Stromal cell of bone marrow (primary cell): ENCODE results near the gene RFT1.
A peak's percentile ranks its signal among the peaks of the same experiment; 100 is the strongest.

Experiments
- DNase-seq: peaks from one replicate; pipeline ENCODE4 v3.0.0-alpha.2; 2012; ENCODE audit warnings: low read depth

Gene RFT1

GRCh38 chr3:53091011-53091410 lies 39.2 kb downstream of the RFT1 start:
- no peak for DNase-seq

DNA sequence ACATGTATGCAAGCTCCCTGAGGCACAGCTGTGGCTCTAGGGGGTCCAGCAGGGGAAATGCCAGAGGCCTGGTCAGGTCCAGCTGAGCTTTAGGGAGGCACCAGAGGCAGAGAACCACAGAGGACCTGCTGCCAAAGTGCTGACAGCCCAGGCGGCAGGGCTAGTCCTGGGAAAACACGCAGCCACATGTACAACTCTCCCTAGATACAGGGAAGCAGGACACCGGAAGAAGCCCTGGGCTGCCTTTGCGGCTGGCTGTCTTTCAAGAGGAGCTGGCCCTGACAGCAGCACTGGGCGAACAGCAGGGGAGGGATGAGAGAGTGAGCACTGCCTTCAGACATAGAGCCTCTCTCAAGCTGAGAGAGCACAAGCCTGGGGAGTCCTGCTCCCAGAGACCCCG lies 40.7 kb downstream of the RFT1 start:
- DNase-seq, result no peak

- DNase-seq, result no peak
These were observed 44.8 kb downstream of the RFT1 start for GRCh38 chr3:53085476-53085875.

GRCh38 chr3:53084310-53085001 lies 45.8 kb downstream of the RFT1 start:
- no peak for DNase-seq

DNA sequence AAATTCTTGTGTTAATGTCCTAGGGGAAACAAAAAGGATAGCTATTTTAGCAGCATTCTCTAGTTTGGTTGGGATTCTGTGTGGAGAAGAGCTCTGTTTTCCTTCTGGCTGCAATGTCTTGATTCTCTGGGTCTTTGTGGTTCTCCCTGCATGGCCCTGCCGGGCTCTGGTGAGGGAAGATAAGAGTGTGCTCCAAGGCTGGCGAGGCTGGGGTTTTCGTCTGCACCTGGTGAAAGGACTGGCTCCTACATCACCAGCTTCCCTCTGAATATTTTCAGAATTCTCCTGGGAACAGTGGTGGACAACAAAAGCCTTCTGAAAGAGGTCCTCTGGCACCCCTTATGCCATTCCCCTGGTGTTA lies 46.3 kb downstream of the RFT1 start:
- DNase-seq, result no peak

GRCh38 chr3:53083521-53083920 lies 46.7 kb downstream of the RFT1 start:
- peak; percentile 27 for DNase-seq

DNA sequence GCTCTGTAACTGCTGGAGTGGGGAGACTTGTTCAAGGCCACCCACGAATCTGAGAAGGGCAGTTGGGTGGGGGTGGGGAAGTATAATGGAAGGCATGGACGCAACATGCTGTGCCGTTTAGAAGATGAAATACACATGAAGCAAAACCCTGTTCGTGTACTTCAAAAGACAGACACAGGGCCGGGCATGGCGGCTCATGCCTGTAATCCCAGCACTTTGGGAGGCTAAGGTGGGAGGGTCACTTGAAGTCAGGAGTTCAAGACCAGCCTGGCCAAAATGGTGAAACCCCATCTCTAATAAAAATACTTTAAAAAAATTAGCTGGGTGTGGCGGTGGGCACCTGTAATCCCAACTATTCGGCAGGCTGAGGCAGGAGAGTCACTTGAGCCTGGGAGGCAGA lies 47.5 kb downstream of the RFT1 start:
- no peak for DNase-seq

DNA sequence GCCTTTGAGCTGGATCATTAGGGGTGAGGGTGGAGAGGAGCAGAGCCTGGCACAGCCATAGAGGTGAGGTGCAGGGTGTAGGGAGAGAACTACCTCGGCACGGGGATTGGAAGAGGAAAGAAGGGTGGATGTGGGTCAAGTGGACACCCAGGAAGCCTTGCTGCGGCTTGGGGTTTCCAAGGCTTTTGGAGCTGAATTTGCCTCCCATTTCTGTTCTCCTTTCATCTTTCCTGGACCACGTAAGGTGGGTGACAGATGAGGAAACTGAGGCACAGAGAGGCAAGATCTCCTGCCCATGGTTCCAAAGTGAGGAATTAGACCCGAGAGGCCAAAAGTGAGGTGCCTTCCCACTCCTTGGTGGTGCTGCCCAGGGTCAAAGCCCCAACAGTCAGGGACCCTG lies 48.9 kb downstream of the RFT1 start:
- no peak for DNase-seq

DNA sequence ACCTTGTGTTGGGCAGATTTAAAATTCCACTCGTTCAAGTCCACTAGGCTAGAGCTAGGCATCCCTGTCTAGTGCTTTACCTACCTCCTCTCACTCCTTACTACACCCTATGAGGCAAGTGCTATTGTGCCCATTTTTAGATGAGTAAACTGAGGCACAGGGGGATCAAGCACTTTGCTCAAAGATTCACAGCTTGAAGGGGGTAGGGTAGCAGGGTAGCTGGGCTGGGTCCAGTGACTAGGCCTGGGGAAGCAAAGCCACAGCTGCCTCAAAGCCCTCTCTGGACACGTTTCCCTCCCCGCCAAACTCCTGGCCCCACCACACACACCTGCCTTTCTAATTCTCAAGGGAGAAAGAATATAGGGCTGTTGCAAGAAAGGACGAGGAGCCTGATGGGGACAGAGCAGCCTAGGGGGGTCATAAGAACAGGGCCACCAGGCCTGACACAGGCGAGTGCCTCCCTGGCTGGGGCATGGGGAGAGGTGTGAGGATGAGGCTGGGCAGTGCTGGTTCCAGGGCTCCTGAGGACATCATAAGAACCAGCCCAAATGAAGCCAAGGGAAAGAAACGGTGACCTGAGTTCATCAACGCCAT lies 49.5 kb downstream of the RFT1 start:
- DNase-seq, result no peak

GRCh38 chr3:53079791-53080555 lies 50.3 kb downstream of the RFT1 start:
- no peak for DNase-seq

- DNase-seq, result no peak
These were observed 51.1 kb downstream of the RFT1 start for GRCh38 chr3:53079147-53079546.

DNA sequence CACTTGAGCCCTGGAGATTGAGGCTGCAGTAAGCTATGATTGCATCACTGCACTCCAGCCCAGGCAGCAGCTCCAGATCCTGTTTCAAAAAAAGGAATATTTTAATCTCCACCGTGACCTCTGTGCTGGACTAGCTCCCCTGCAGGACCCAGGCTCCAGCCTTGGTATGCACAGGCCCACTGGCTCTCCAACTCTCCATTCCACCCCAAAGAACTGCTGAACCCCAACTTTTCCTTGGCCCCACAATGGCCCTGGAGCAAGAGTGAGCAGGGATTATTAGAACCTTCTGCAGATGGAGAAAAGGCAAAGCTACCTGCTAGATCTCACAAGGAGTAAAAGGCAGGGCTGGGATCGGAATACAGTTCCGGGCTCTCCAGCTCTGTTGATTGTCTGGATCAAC lies 51.6 kb downstream of the RFT1 start:
- DNase-seq, result no peak

DNA sequence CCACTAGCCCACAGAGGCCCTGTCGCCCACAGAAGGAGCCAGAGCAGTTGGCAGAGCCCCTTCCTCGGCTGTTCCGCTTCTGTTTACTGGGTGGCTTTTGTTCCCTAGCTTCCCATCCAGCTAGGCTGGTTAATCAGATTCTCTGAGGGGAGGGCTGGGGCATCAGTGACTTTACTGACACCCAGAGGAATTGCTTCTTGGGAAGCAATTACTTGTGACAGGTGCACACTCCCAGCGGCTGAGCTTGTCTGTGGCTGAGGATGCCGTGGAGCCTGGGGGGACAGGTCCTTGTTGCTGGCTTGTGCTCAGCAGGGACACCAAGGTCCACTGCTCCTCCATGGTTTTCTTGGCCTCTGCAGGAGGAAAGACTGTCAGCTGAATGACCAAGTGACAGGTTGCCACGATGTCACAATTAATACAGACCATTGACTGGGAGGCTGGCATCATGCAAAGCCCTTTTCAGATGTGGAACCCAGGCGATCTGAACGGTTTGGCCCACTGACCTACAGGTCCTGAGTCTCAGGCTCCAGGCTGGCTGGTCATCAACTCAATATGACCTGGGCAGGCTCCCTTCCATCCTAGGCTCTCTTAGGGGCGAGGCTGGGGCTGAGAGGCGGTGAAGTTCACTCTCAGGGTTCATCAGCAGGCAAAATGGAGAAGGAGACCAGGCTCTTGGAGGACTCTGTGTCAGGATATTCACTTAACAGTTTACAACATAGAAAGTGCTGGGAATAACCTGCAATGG lies 52.6 kb downstream of the RFT1 start:
- no peak for DNase-seq

- no peak for DNase-seq
These were observed 54.5 kb downstream of the RFT1 start for GRCh38 chr3:53075743-53076140.

DNA sequence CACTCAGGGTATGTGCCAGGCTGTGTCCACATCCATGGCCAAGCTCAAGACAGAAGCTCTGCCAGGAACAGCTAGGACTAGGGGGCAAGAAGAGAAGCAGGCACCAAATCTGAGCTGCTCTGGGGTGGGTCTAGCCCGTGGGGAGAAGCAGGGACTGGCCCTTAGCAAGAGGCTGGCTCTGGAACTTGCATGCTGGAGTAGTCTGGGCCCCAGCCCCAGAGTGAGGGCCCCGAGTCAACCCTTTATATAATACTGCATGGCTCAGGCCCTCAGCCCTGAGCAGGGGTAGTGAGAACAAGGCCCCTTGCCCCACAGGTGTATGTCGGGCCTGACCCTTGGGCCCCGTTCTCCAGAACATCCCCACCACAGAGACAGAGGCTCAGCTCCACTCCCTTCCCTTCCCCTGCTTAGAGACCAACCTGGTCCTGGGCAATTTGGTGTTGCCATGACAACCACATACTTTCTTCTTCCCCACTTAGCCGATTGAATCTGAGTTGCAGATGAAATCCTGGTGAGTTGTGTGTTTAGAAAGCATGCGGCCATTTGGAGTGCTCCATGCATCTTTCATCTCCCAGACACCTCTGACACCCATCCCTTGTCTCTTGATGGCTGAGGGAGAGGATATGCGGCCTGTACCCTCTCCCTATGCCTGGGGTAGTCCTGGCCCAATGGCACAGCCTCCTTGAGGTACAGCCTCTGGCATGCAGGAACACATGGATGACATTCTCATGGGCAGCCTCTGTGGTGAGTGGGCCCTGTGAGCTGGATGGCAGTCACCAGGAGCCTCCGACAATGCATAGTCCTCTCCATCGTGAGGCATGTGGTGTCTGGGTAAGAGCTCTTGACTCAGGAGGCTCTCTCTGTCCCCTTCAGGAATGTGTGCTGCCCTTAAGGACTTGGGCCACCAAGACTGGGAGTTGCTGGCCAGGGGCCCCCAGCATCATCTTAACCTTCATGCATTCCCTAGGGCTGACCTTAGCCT lies 55.2 kb downstream of the RFT1 start:
- DNase-seq, result no peak

- DNase-seq, result no peak
These were observed 55.9 kb downstream of the RFT1 start for GRCh38 chr3:53074366-53074696.

- no peak for DNase-seq
These were observed 56.5 kb downstream of the RFT1 start for GRCh38 chr3:53073553-53074365.

DNA sequence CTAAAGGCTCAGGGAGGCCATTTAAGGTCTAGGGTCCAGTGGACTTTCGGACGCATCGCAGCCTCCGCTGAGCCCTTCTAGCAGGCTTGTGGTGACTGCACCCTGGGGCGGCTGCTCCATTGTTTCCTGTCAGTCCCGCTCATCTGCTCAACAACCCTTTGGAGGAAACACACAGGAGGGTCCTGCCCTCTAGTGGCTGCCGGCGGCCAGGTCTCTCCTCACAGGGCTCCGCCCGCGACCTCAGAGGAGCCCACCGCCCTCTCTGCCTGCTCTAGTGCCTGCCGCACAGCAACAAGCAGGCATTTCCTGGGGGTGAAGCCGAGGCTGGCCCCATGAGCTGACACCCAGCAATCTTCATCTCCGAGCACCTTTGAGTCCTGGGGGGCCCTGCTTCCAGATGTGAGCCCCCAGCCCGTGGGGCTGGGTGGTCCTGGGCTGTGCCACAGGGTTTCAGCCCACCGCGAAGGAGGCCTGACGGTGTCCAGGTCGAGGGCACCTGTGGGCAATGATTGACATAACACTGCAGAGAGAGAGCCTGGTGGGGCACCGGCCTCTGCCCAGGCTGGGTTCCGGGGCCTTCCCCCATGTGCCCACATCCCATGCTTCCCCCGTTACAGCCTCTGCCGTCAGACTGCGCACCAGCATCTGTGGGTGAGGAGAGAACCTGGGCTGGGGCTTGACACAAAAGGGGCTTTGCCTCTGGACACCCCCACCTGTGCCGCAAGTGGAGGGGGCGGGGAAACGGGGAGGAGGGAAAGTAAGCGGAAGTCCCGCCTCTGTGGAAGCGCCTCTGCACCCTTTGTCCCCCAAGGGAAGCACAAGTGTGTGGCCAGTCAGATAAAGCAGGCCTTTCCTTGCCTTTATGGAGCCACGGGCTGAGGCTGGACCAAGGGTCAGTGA lies 57.3 kb downstream of the RFT1 start:
- peak; percentile 45 for DNase-seq

DNA sequence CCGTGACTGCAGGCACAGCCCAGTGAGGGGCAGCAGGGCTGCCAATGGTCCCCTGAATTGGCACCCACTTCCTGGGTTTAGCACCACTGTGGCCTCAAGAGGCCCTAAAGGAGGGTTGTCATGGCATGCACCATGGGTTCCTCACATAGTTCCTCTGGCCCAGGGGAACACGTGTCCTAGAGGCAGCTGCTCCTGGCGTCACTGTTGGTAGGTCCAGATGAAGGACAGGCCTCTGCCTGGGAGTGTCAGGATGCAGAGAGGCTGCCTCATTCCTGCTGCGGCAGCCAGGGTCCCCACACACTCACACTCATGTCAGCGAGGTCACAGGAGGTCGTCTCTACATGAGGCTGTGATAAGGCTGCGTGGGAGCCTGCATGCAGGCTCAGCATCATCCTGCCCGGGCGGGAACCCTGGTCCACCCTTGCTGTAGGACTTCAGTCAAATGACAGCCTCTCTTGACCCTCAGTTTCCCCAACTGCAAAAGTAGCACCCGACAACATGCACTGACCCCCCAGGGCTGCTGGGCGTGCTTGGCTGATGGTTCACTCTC lies 58.3 kb downstream of the RFT1 start:
- DNase-seq, result no peak
